H1 (cell line): ENCODE data around the gene ITGA8.

Experiments
- CHD1 ChIP-seq: IDR thresholded peaks from 2 replicates; pipeline ENCODE4 v1.6.1; 2012; ENCODE audit warnings: low read depth, low read length, improper control_type of control experiment
- TF ChIP-seq, protein P1 (sequence below), 3 experiments: IDR thresholded peaks; 1 replicate in 2 of 3; 2 replicates in 1 of 3; pipeline versions ENCODE4 v1.5.1 to v1.6.1; 2011; ENCODE audit warnings: low read length in 3 of 3, mild to moderate bottlenecking in 3 of 3, inconsistent platforms in 2 of 3, low read depth in 1 of 3, moderate library complexity in 1 of 3; ENCODE audit not compliant: insufficient read depth in 1 of 3; ENCODE audit errors: control extremely low read depth in 1 of 3

DNA sequence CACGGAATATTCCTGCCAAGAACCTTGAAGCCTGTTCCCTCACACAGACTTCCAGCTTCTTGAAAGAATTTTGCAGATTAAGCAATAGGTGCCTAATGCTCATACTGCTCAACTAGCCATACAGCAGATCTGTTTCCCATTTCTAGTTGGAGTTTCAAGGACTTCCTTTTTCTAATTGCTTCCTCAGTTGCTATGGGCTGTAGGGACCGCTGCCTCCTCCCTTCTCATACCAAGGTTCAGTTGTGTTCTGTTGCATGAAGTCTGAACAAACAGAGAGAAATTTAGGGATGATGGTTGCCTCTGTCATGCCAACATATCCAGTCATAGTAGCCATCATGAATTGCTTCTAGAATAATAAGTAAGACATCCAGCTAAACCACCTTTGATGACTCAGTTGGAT lies 6.8 kb downstream of the ITGA8 start:
- TF ChIP-seq, protein P1, sequence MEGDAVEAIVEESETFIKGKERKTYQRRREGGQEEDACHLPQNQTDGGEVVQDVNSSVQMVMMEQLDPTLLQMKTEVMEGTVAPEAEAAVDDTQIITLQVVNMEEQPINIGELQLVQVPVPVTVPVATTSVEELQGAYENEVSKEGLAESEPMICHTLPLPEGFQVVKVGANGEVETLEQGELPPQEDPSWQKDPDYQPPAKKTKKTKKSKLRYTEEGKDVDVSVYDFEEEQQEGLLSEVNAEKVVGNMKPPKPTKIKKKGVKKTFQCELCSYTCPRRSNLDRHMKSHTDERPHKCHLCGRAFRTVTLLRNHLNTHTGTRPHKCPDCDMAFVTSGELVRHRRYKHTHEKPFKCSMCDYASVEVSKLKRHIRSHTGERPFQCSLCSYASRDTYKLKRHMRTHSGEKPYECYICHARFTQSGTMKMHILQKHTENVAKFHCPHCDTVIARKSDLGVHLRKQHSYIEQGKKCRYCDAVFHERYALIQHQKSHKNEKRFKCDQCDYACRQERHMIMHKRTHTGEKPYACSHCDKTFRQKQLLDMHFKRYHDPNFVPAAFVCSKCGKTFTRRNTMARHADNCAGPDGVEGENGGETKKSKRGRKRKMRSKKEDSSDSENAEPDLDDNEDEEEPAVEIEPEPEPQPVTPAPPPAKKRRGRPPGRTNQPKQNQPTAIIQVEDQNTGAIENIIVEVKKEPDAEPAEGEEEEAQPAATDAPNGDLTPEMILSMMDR (IDR thresholded peaks at IDR 0.05; ENCODE audit: control extremely low read depth in 1 of 3, insufficient read depth in 1 of 3, low read depth in 1 of 3, low read length in 3 of 3), result no peak
- no peak for TF ChIP-seq CHD1
